HG03439 (cell line): Measurements from ENCODE around the gene NCF1.
"Not testable (repeated sequence)": the region's sequence is repeated elsewhere in the genome, so short reads cannot be mapped to it uniquely, and the experiment has no call there.

ENCODE experiments used
- ATAC-seq: cut with Tn5 transposase; IDR thresholded peaks from one replicate; pipeline ENCODE4 v1.9.1; 2021; ENCODE audit warnings: mild to moderate bottlenecking, moderate library complexity; ENCODE audit not compliant: unreplicated experiment

NCF1 gene

GRCh38 chr7:74773760-74774750, at the start of gene NCF1:
Gene NCF1 (plus strand): TSS chr7:74774011. CDS start chr7:74774032, 21 bp downstream.
- peak; percentile 73 for ATAC-seq

GRCh38 chr7:74725840-74726239, 48.0 kb upstream of the NCF1 start:
- ATAC-seq, result no peak

- ATAC-seq, result no peak
Observed at GRCh38 chr7:74726309-74727101, 47.3 kb upstream of the NCF1 start.

- not testable (repeated sequence) for ATAC-seq
Observed at GRCh38 chr7:74728686-74729085, 45.1 kb upstream of the NCF1 start.

- ATAC-seq, result not testable (repeated sequence)
Observed at GRCh38 chr7:74730186-74730585, 43.6 kb upstream of the NCF1 start.

GRCh38 chr7:74739974-74740703, 33.7 kb upstream of the NCF1 start:
- ATAC-seq, result not testable (repeated sequence)

GRCh38 chr7:74743936-74744557, 29.8 kb upstream of the NCF1 start:
- not testable (repeated sequence) for ATAC-seq

GRCh38 chr7:74753921-74754482, 19.8 kb upstream of the NCF1 start:
- ATAC-seq, result not testable (repeated sequence)

- not testable (repeated sequence) for ATAC-seq
Observed at GRCh38 chr7:74756673-74757072, 17.1 kb upstream of the NCF1 start.

GRCh38 chr7:74758268-74758667, 15.5 kb upstream of the NCF1 start:
- not testable (repeated sequence) for ATAC-seq

GRCh38 chr7:74758982-74759381, 14.8 kb upstream of the NCF1 start:
- not testable (repeated sequence) for ATAC-seq

GRCh38 chr7:74765205-74765918, 8.4 kb upstream of the NCF1 start:
- ATAC-seq, result not testable (repeated sequence)

GRCh38 chr7:74766509-74766908, 7.3 kb upstream of the NCF1 start:
- not testable (repeated sequence) for ATAC-seq

- not testable (repeated sequence) for ATAC-seq
Observed at GRCh38 chr7:74766991-74767390, 6.8 kb upstream of the NCF1 start.

- ATAC-seq, result not testable (repeated sequence)
Observed at GRCh38 chr7:74770062-74770461, 3.7 kb upstream of the NCF1 start.

- not testable (repeated sequence) for ATAC-seq
Observed at GRCh38 chr7:74772093-74772492, 1.7 kb upstream of the NCF1 start.

- ATAC-seq, result not testable (repeated sequence)
Observed at GRCh38 chr7:74775111-74775510, 1.3 kb downstream of the NCF1 start.

GRCh38 chr7:74779053-74779452, 5.2 kb downstream of the NCF1 start:
- not testable (repeated sequence) for ATAC-seq

GRCh38 chr7:74781746-74782145, 7.9 kb downstream of the NCF1 start:
- not testable (repeated sequence) for ATAC-seq
